GM19468 (cell line): Measurements from ENCODE around the gene TLCD3A.
"Not testable (repeated sequence)": the region's sequence is repeated elsewhere in the genome, so short reads cannot be mapped to it uniquely, and the experiment has no call there.

Source experiments
- ATAC-seq: cut with Tn5 transposase; IDR thresholded peaks from one replicate; pipeline ENCODE4 v1.9.1; 2021; ENCODE audit warnings: mild to moderate bottlenecking, moderate library complexity, moderate number of reproducible peaks; ENCODE audit not compliant: unreplicated experiment; ENCODE audit errors: extremely low read depth

TLCD3A gene

GRCh38 chr17:732067-732901 lies at the start of gene TLCD3A:
TSS of gene TLCD3A (plus strand) at chr17:732596. CDS start at chr17:732648, 52 bp downstream.
- no peak for ATAC-seq

- ATAC-seq: no peak
These were observed 49.4 kb upstream of the TLCD3A start for GRCh38 chr17:683040-683439.

- no peak for ATAC-seq
These were observed 48.7 kb upstream of the TLCD3A start for GRCh38 chr17:683499-684254.

GRCh38 chr17:685006-685405 lies 47.4 kb upstream of the TLCD3A start:
- no peak for ATAC-seq

GRCh38 chr17:688100-688989 lies 44.1 kb upstream of the TLCD3A start:
- ATAC-seq: no peak

GRCh38 chr17:689556-690275 lies 42.7 kb upstream of the TLCD3A start:
- ATAC-seq: no peak

- ATAC-seq: no peak
These were observed 42.0 kb upstream of the TLCD3A start for GRCh38 chr17:690361-690760.

GRCh38 chr17:691423-691822 lies 41.0 kb upstream of the TLCD3A start:
- no peak for ATAC-seq

- no peak for ATAC-seq
These were observed 40.3 kb upstream of the TLCD3A start for GRCh38 chr17:692116-692515.

- ATAC-seq: no peak
These were observed 38.4 kb upstream of the TLCD3A start for GRCh38 chr17:693791-694638.

- ATAC-seq: no peak
These were observed 36.0 kb upstream of the TLCD3A start for GRCh38 chr17:696369-696768.

- ATAC-seq: no peak
These were observed 34.7 kb upstream of the TLCD3A start for GRCh38 chr17:697682-698081.

- ATAC-seq: not testable (repeated sequence)
These were observed 34.3 kb upstream of the TLCD3A start for GRCh38 chr17:698096-698495.

- ATAC-seq: no peak
These were observed 33.1 kb upstream of the TLCD3A start for GRCh38 chr17:699345-699744.

- ATAC-seq: no peak
These were observed 31.8 kb upstream of the TLCD3A start for GRCh38 chr17:700504-701094.

- no peak for ATAC-seq
These were observed 29.1 kb upstream of the TLCD3A start for GRCh38 chr17:703081-703875.

- ATAC-seq: no peak
These were observed 28.1 kb upstream of the TLCD3A start for GRCh38 chr17:704111-704864.
